IPS DF 19.7 (cell line): ENCODE results near the gene ATG7.
"Not testable (repeated sequence)": the region's sequence is repeated elsewhere in the genome, so short reads cannot be mapped to it uniquely, and the experiment has no call there.

Source experiments
- DNase-seq: peaks from one replicate; pipeline ENCODE4 v3.0.0-alpha.2; 2013; ENCODE audit warnings: low read depth, low spot score

The ATG7 gene

GRCh38 chr3:11348877-11349276 lies 76.7 kb downstream of the ATG7 start:
- not testable (repeated sequence) for DNase-seq

GRCh38 chr3:11349446-11349845 lies 77.2 kb downstream of the ATG7 start:
- DNase-seq = no peak

GRCh38 chr3:11350374-11350773 lies 78.2 kb downstream of the ATG7 start:
- DNase-seq = no peak

GRCh38 chr3:11351451-11351850 lies 79.3 kb downstream of the ATG7 start:
- no peak for DNase-seq

- DNase-seq = no peak
These were observed 84.1 kb downstream of the ATG7 start for GRCh38 chr3:11356269-11356668.

- DNase-seq = no peak
These were observed 90.4 kb downstream of the ATG7 start for GRCh38 chr3:11362600-11362999.

- no peak for DNase-seq
These were observed 91.5 kb downstream of the ATG7 start for GRCh38 chr3:11363715-11364114.

GRCh38 chr3:11364181-11364580 lies 92.0 kb downstream of the ATG7 start:
- no peak for DNase-seq

DNA sequence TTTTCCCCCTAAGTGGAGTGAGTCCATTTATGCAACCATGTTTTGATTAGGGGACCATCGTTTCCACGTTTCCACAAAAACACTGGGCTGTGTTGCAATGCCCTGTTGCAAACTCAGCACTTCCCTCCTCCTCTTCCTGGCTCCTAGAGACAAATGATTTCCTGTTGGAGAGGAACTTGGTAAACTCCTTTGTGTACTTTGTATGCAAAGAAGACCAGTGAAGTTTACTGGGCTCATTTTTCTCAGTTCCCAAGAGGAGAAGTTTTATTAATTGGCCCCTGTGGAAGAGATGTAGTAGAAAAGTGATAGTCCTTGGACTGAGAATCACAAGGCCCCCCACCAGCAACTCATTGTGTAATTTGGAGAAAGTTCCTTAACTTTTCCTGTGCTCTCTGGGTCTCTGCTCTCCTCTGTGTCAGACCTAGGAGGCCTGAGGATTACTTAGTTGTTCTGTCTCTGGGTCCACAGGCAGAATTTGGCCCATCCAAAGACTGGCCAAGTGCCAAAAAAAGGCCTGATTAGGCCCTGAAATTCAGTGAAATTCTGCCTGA lies 95.0 kb downstream of the ATG7 start:
- DNase-seq = no peak

- DNase-seq = no peak
These were observed 98.0 kb downstream of the ATG7 start for GRCh38 chr3:11370191-11370590.

DNA sequence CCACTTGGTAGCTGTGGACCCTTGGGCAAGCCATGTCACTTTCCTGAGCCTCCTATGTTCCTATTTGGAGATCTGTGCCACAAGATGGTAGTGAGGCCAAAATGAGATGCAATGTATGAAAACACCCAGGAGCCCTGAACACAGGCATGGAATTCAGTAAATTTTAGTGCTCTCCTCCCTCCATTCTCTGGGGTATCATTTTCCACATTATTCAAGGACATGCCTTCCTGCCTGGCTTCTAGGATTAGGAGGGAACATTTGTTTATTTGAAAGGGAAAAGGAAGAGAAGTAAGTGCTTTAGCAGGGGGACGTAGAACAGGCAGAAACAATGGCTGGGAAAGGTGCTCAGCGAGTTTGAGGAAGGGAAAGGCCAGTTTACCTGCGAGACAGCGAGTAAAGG lies 98.8 kb downstream of the ATG7 start:
- no peak for DNase-seq

GRCh38 chr3:11371747-11372146 lies 99.5 kb downstream of the ATG7 start:
- no peak for DNase-seq

DNA sequence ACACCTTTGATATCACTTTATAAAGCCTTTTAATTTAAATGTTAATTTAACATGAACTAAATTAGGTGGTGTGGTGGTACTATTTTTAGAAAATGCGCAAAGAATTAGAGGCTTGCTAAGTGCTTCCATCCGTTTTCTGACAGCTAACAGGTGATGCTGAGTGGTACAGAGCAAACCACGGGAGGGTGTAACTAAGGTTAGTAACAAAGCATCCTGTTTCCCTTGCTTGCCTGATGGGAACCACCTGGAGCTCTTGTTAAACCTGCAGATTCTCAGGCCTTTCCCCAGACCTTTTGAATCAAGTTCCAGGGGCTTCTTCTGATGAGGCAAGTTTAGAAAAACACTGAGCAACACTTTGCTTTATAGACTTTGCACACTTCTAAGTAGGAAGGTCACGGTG lies 101.0 kb downstream of the ATG7 start:
- no peak for DNase-seq

DNA sequence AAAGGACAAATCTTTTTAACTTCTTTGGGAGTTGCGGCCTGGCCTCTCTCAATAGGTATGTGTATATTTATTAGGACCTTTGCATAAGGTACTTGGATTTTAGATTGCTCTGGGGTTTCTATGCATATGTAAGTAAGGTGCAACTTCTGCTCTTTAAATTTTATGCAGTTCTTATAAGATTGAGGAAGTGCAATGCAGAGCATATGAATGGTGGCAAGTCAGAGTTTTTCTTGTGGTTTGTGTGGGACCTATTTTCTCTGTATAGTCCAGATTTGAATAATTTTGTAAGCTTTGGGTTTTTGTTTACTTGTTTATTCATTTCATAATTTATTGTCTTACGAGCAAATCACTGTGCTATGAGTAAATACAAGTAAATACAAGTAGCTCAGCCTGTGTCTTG lies 101.5 kb downstream of the ATG7 start:
- no peak for DNase-seq

DNA sequence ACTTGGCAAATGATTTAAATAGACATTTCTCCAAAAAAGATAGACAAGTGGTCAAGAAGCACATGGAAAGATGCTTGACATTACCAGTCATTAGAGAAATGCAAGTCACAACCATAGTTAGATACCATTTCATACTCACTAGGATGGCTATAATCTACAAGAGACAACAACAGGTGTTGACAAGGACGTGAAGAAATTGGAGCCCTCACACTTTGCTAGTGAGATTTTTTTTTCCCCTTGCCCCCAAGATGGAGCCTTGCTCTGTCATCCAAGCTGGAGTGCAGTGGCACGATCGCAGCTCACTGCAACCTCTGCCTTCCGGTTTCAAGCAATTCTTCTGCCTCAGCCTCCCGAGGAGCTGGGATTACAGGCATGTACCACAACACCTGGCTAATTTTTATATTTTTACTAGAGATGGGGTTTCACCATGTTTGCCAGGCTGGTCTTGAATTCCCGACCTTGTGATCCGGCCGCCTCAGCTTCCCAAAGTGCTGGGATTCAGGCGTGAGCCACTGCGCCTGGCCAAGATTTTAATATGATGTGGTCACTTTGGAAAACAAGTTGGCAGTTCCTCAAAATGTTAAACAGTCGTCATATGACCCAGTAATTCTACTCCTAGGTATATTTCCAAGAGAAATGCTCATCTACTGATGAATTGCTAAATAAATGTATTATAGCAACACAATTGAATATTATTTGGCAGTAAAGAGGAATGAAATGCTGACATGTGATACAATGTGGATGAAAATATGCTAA lies 103.3 kb downstream of the ATG7 start:
- no peak for DNase-seq

DNA sequence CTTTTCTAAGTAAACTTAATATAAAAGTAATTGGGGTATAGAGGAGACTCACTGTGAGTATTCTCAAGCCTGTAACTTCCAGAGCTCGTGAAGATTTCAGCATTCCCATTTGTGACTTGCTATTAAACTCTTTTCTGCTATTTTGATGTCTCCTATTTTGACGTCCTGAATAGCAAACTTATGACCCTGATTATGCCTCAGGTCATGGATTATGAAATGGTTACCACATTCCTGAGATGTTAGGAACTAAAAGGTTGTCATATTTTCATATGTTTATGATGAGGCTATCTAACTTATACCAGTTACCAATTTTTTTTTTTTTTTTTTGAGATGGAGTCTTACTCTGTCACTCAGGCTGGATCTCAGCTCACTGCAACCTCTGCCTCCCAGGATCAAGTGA lies 105.5 kb downstream of the ATG7 start:
- DNase-seq = no peak

DNA sequence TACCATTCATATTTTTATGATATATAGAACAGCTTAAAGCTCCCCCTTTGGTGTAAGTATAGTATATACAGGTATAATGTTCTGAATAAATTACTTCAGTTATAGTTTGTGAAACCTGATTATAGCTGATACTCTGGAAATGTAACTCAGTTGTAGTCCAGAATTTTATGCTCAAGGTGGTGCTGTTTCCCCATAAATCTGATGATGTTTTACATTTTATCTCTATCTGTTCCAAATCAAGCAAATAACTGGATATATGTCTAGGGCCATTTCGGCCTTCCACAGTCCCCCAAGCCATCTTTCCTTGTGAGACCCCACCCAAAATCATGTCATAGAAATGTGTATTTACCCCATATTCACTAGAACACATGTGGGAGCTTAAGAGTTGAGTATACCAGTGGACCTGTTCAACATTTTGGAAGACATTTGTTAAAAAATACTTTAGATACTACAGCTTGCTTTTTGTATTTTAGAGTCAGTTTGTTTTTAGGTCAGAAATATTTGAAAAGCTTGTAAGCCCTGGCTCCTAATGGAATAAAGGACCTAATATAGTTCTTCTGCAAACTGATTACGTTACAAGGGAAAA lies 107.1 kb downstream of the ATG7 start:
- no peak for DNase-seq

DNA sequence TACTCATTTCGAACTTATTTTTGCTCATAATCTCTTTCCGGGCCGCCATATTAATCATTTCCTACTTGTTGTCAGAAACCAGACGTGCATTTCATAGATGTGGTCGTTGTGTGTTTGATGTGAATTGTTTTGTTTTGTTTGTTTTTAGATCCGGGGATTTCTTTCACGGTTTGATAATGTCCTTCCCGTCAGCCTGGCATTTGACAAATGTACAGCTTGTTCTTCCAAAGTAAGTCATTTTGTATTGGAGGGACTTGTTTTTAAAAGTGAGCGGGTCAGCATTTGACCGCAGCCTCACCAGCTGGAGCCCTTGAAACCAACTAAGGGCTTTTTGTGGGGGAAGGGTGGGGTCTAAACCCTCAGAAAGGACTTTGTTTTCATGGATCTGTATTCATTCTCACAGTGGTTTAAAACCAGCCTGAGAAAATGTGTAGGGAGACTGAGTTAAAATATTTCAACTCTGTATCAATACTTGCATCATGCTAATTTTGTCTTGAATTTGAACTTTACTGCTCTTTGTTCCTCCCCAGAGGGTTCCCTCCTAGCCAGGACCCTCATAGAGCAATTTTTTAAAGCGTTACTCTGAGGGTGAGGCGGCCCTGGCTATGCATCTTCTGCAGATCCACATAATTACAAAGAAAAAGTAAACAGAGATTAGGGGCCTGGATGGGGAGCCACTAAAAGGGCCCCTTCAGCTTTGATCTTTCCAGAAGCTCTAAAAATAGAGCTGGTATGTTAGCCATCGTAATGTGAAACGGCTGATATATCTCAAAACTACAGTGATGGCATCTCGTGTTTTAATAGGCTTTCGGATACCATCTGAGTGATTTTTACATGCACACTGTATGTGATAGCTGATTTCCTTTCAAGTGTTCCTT lies 107.9 kb downstream of the ATG7 start:
- no peak for DNase-seq

- DNase-seq = no peak
These were observed 108.9 kb downstream of the ATG7 start for GRCh38 chr3:11381141-11381540.

GRCh38 chr3:11381563-11381962 lies 109.4 kb downstream of the ATG7 start:
- DNase-seq = no peak

GRCh38 chr3:11382146-11382745 lies 110.0 kb downstream of the ATG7 start:
- no peak for DNase-seq

GRCh38 chr3:11384074-11384473 lies 111.9 kb downstream of the ATG7 start:
- no peak for DNase-seq
